OCI-LY1 (cell line): Measurements from ENCODE around the gene AP3S1.

Experiments
- H2AFZ ChIP-seq: fragments of 200-600 bp; sonication (generic), shearing (Covaris generic); 2 replicates; pipeline ENCODE4 v1.6.0; 2014; ENCODE audit warnings: antibody characterized with exemption, mild to moderate bottlenecking, low read length
- H3F3A ChIP-seq: fragments of 200-600 bp; sonication (generic), shearing (Covaris generic); 2 replicates; pipeline ENCODE4 v1.6.0; 2014; ENCODE audit warnings: mild to moderate bottlenecking, antibody characterized with exemption, low read length, moderate library complexity; ENCODE audit not compliant: insufficient read depth
- H3K27ac ChIP-seq: fragments of 200-600 bp; sonication (generic); 2 replicates; pipeline ENCODE4 v1.5.1; 2014; ENCODE audit warnings: low read length, mixed run types, mild to moderate bottlenecking, low read depth; ENCODE audit not compliant: poor library complexity, severe bottlenecking
- H3K27me3 ChIP-seq: fragments of 200-600 bp; sonication (generic); 2 replicates; pipeline ENCODE4 v1.6.0; 2014; ENCODE audit warnings: antibody characterized with exemption, mild to moderate bottlenecking, low read length, moderate library complexity; ENCODE audit not compliant: insufficient read depth
- H3K36me3 ChIP-seq: fragments of 200-600 bp; sonication (generic); 2 replicates; pipeline ENCODE4 v1.6.1; 2014; ENCODE audit warnings: mild to moderate bottlenecking, antibody characterized with exemption, low read length, moderate library complexity, mixed read lengths; ENCODE audit not compliant: insufficient read depth
- H3K4me1 ChIP-seq: fragments of 200-600 bp; sonication (generic); 2 replicates; pipeline ENCODE4 v1.5.1; 2014; ENCODE audit warnings: mild to moderate bottlenecking, low read length, moderate library complexity; ENCODE audit not compliant: insufficient read depth, severe bottlenecking
- H3K4me2 ChIP-seq: fragments of 200-600 bp; sonication (generic), shearing (Covaris generic); 2 replicates; pipeline ENCODE4 v1.6.1; 2014; ENCODE audit warnings: low read length
- H3K4me3 ChIP-seq: fragments of 200-600 bp; sonication (generic); 2 replicates; pipeline ENCODE4 v1.5.1; 2014; ENCODE audit warnings: low read length, low read depth, mild to moderate bottlenecking, mixed read lengths; ENCODE audit not compliant: poor library complexity, severe bottlenecking
- H3K79me2 ChIP-seq: fragments of 200-600 bp; shearing (Covaris generic); 2 replicates; pipeline ENCODE4 v1.6.1; 2016; ENCODE audit warnings: mixed run types, low read length, mixed read lengths; ENCODE audit not compliant: insufficient read depth
- H3K9ac ChIP-seq: fragments of 200-600 bp; sonication (generic), shearing (Covaris generic); 2 replicates; pipeline ENCODE4 v1.6.1; 2014; ENCODE audit warnings: mild to moderate bottlenecking, low read length, mixed read lengths
- H3K9me2 ChIP-seq: fragments of 200-600 bp; sonication (generic), shearing (Covaris generic); 2 replicates; pipeline ENCODE4 v1.6.1; 2014; ENCODE audit warnings: low read depth, mild to moderate bottlenecking, low read length, mixed read lengths
- H3K9me3 ChIP-seq: fragments of 200-600 bp; shearing (Covaris generic); 2 replicates; pipeline ENCODE4 v1.6.1; 2014; ENCODE audit warnings: low read length, mixed read lengths
- H4K20me1 ChIP-seq: fragments of 200-600 bp; sonication (generic), shearing (Covaris generic); 2 replicates; pipeline ENCODE4 v1.6.0; 2016; ENCODE audit warnings: mild to moderate bottlenecking, low read length; ENCODE audit not compliant: insufficient read depth
- CTCF ChIP-seq: fragments of 200-600 bp; sonication (generic), shearing (Covaris generic); IDR thresholded peaks from 2 replicates; pipeline ENCODE4 v1.5.1; 2017; ENCODE audit warnings: mild to moderate bottlenecking, antibody characterized with exemption, low read length, moderate library complexity, mixed read lengths
- EZH2 ChIP-seq: fragments of 200-600 bp; sonication (generic), shearing (Covaris generic); IDR thresholded peaks from 2 replicates; pipeline ENCODE4 v1.8.0; 2017; ENCODE audit warnings: borderline replicate concordance, mixed run types, mild to moderate bottlenecking, antibody characterized with exemption, low read length, moderate library complexity, mixed read lengths

AP3S1 gene

GRCh38 chr5:115798252-115798651 lies 43.5 kb upstream of the AP3S1 start:
- Histone ChIP-seq H3K27me3 (no peaks in the 10 kb centered on the region), H2AFZ (no peak overlapping the region), H3K79me2 (no peaks in the 10 kb centered on the region), H4K20me1 (no peaks in the 10 kb centered on the region), H3K4me1 (no peaks in the 10 kb centered on the region), H3K9ac (no peak overlapping the region), H3K9me3 (no peaks in the 10 kb centered on the region), H3K36me3 (no peaks in the 10 kb centered on the region), H3K27ac (no peak overlapping the region), H3K4me2 (no peak overlapping the region), H3K4me3 (no peak overlapping the region), H3K9me2 (no peaks in the 10 kb centered on the region), H3F3A (no peaks in the 10 kb centered on the region)
- no peak for TF ChIP-seq CTCF
- TF ChIP-seq EZH2: no peak

- Histone ChIP-seq H3K79me2 (no peaks in the 10 kb centered on the region), H3K4me2 (no peak overlapping the region), H3K4me1 (no peaks in the 10 kb centered on the region), H3F3A (no peaks in the 10 kb centered on the region), H2AFZ (no peak overlapping the region), H4K20me1 (no peaks in the 10 kb centered on the region), H3K9me2 (no peaks in the 10 kb centered on the region), H3K36me3 (no peaks in the 10 kb centered on the region), H3K9ac (no peak overlapping the region), H3K27me3 (no peaks in the 10 kb centered on the region), H3K9me3 (no peaks in the 10 kb centered on the region), H3K27ac (no peak overlapping the region), H3K4me3 (no peak overlapping the region)
- TF ChIP-seq CTCF: no peak
- no peak for TF ChIP-seq EZH2
Measured at GRCh38 chr5:115800108-115800507, 41.6 kb upstream of the AP3S1 start.

GRCh38 chr5:115801152-115801551 lies 40.6 kb upstream of the AP3S1 start:
- Histone ChIP-seq H3K79me2 (no peaks in the 10 kb centered on the region), H3K4me1 (no peaks in the 10 kb centered on the region), H4K20me1 (no peaks in the 10 kb centered on the region), H2AFZ (no peak overlapping the region), H3K9me2 (no peaks in the 10 kb centered on the region), H3K4me3 (no peak overlapping the region), H3F3A (no peaks in the 10 kb centered on the region), H3K4me2 (no peak overlapping the region), H3K36me3 (no peaks in the 10 kb centered on the region), H3K27ac (no peak overlapping the region), H3K9me3 (no peaks in the 10 kb centered on the region), H3K27me3 (no peaks in the 10 kb centered on the region), H3K9ac (no peak overlapping the region)
- TF ChIP-seq EZH2 (no peak), CTCF (no peak)
